Right lobe of liver (tissue), 4 donors: ENCODE results near the gene RBMS3.

Experiments
- CTCF ChIP-seq, 4 donors: fragments of 200-600 bp in 3 of 4; fragments of 450-650 bp in 1 of 4; IDR thresholded peaks; one replicate each; pipeline versions ENCODE4 v1.5.1 to v1.8.0; 2016 to 2022; ENCODE audit warnings: antibody characterized with exemption in 4 of 4, mild to moderate bottlenecking in 2 of 4
- POLR2A ChIP-seq: fragments of 450-650 bp; IDR thresholded peaks from one replicate; pipeline ENCODE4 v1.6.1; 2017; ENCODE audit warnings: antibody characterized with exemption, mild to moderate bottlenecking
- donor health status: DM: no; HTN: no; CAD: no.
- donor health status: DM: no; HTN: no; CAD: no.
- donor health status: DM: no; HTN: yes; CAD: no.

- no peak for TF ChIP-seq CTCF (IDR thresholded peaks at IDR 0.05)
- TF ChIP-seq POLR2A, result no peak
Observed at GRCh38 chr3:29859726-29860270, 578.9 kb downstream of the RBMS3 start.
